Measurements from ENCODE around the gene DLK1.

The DLK1 gene

DNA sequence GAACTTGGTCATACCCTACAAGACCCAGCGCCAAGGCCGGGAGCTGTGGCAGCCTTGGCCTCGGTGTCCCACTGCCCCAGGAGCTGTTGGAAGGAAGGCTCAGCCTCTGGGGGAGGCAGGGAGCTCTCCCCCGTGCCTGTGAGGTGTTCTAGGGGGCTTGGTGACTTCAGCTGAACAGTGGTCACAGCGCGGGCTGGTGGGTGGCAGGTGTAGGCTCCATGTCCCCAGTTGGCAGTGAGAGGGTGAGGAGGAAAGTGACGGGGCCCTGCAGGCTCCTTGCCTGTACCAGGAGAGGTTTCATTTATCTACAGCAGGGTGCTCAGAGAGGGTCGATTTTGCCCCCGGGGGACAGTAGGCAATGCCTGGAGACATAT lies 47.5 kb downstream of the DLK1 start:
- Histone ChIP-seq H3K9me2 (replicated peaks; ENCODE audit: insufficient read depth, low read length) (no peaks in the 10 kb centered on the region), H3K4me2 (ENCODE audit: low read depth, low read length) (no peak overlapping the region), H3F3A (ENCODE audit: insufficient read depth, low read length) (no peaks in the 10 kb centered on the region), H3K4me1 (ENCODE audit: low read length) (no peaks in the 10 kb centered on the region), H2AFZ (ENCODE audit: low read length) (no peak overlapping the region), H3K36me3 (replicated peaks; ENCODE audit: insufficient read depth, low read length) (no peaks in the 10 kb centered on the region), H3K9ac (ENCODE audit: low read length) (no peak overlapping the region), H4K20me1 (ENCODE audit: insufficient read depth, low read length) (no peaks in the 10 kb centered on the region), H3K79me2 (ENCODE audit: low read length) (no peaks in the 10 kb centered on the region), H3K27ac (ENCODE audit: low read length) (no peak overlapping the region), H3K4me3 (ENCODE audit: low read length) (no peak overlapping the region), H3K27me3 (replicated peaks; ENCODE audit: insufficient read depth, low read length) (peaks cover 34% of the 10 kb centered on the region), H3K9me3 (replicated peaks; ENCODE audit: insufficient read depth, low read length) (no peaks in the 10 kb centered on the region)
- no peak for TF ChIP-seq CTCF (IDR thresholded peaks at IDR 0.05; ENCODE audit: low read length)
- TF ChIP-seq EZH2phosphoT487 (IDR thresholded peaks at IDR 0.05; ENCODE audit: low read length), result no peak
- TF ChIP-seq EZH2 (optimal IDR thresholded peaks at IDR 0.05; ENCODE audit: low read depth, low read length), result no peak
- no peak for DNase-seq

DNA sequence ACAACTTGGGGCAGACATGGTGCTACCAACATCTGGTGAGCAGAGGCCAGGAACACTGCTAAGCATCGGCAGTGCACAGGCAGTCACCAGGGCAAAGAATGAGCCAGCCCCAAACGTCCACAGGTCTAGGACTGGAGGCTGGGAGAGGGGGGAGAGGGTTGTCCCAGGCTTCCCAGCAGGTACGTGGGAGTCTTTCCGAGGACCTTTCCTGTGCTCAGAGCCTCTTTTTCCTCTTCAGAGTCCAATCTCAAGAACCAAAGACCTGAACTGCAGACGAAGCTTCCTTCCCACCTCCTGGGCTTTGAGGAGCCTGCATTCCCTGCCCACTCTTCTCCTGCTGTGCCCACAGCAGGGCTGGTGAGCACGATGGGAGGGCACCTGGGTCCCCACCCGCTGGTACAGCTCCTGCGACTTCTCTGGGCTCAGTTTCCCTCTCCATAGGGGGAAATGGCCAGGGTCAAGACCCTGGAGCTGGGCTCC lies 48.7 kb downstream of the DLK1 start:
- Histone ChIP-seq H3K27me3 (replicated peaks; ENCODE audit: insufficient read depth, low read length) (peaks cover 36% of the 10 kb centered on the region), H3K4me3 (ENCODE audit: low read length) (no peak overlapping the region), H3K9ac (ENCODE audit: low read length) (no peak overlapping the region), H3K4me1 (ENCODE audit: low read length) (no peaks in the 10 kb centered on the region), H4K20me1 (ENCODE audit: insufficient read depth, low read length) (no peaks in the 10 kb centered on the region), H3K79me2 (ENCODE audit: low read length) (no peaks in the 10 kb centered on the region), H3K4me2 (ENCODE audit: low read depth, low read length) (no peak overlapping the region), H3F3A (ENCODE audit: insufficient read depth, low read length) (no peaks in the 10 kb centered on the region), H3K9me2 (replicated peaks; ENCODE audit: insufficient read depth, low read length) (no peaks in the 10 kb centered on the region), H3K9me3 (replicated peaks; ENCODE audit: insufficient read depth, low read length) (no peaks in the 10 kb centered on the region), H3K36me3 (replicated peaks; ENCODE audit: insufficient read depth, low read length) (no peaks in the 10 kb centered on the region), H2AFZ (ENCODE audit: low read length) (no peak overlapping the region), H3K27ac (ENCODE audit: low read length) (no peak overlapping the region)
- TF ChIP-seq CTCF (IDR thresholded peaks at IDR 0.05; ENCODE audit: low read length) (no peak), EZH2 (optimal IDR thresholded peaks at IDR 0.05; ENCODE audit: low read depth, low read length) (no peak), EZH2phosphoT487 (IDR thresholded peaks at IDR 0.05; ENCODE audit: low read length) (no peak)
- no peak for DNase-seq

DNA sequence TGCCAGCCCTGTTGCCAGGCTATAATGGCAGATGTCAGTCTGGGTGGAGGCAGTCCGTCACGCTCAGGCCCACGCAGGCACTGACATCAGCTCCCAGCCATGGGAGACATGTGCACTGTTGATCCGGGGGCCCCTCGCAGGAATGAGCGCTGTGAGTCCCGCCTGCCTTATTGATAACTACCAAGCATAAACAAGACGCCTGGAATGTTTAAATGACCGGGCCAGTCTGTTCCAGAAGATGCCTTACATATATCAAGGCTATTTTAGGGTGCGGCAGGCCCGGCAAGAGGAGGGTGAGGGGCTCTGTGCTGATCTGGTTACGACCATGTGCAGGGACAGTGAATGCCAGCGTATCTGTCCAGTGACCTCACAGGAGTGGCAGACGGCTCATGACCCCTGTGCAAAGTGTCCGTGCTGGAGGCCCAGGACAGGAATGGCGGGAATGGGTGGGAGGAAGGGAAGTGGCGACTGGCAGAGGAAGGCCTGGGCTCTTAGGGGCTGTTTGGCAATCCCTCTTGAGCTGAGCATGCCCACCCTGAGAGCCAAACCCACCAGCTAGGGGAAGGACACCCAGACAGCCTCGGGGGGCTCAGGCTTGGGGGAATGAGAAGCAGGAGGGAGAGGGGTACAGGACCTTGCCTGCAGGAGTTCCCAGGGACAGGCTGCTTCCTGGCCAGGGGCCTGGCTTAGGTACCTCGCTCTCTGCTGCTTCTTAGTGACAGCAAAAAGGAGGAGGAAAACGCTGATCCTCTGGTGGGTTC lies 49.3 kb downstream of the DLK1 start:
- H2AFZ ChIP-seq (ENCODE audit: low read length), result no peak overlapping the region
- peaks cover 33% of the 10 kb centered on the region for H3K27me3 ChIP-seq (replicated peaks; ENCODE audit: insufficient read depth, low read length)
- TF ChIP-seq CTCF (IDR thresholded peaks at IDR 0.05; ENCODE audit: low read length), result no peak
- TF ChIP-seq EZH2phosphoT487 (IDR thresholded peaks at IDR 0.05; ENCODE audit: low read length), result no peak
- TF ChIP-seq EZH2 (optimal IDR thresholded peaks at IDR 0.05; ENCODE audit: low read depth, low read length), result no peak
- no peaks in the 10 kb centered on the region for H3K79me2 ChIP-seq (ENCODE audit: low read length)
- no peak for DNase-seq
- no peaks in the 10 kb centered on the region for H3K9me2 ChIP-seq (replicated peaks; ENCODE audit: insufficient read depth, low read length)
- H3K36me3 ChIP-seq (replicated peaks; ENCODE audit: insufficient read depth, low read length), result no peaks in the 10 kb centered on the region
- no peak overlapping the region for H3K4me3 ChIP-seq (ENCODE audit: low read length)
- H3F3A ChIP-seq (ENCODE audit: insufficient read depth, low read length), result no peaks in the 10 kb centered on the region
- H3K27ac ChIP-seq (ENCODE audit: low read length), result no peak overlapping the region
- H3K4me2 ChIP-seq (ENCODE audit: low read depth, low read length), result no peak overlapping the region
- H3K4me1 ChIP-seq (ENCODE audit: low read length), result no peaks in the 10 kb centered on the region
- H4K20me1 ChIP-seq (ENCODE audit: insufficient read depth, low read length), result no peaks in the 10 kb centered on the region
- H3K9ac ChIP-seq (ENCODE audit: low read length), result no peak overlapping the region
- H3K9me3 ChIP-seq (replicated peaks; ENCODE audit: insufficient read depth, low read length), result no peaks in the 10 kb centered on the region
